NT2/D1 (cell line): Measurements from ENCODE around the gene GRK6.

Experiments used
- DNase-seq: peaks from one replicate; pipeline ENCODE4 v3.0.0-alpha.2; 2011; ENCODE audit warnings: low read depth, low spot score
- H3K27me3 ChIP-seq: 2 replicates; pipeline ENCODE4 v1.6.0; 2011; ENCODE audit warnings: mild to moderate bottlenecking; ENCODE audit not compliant: insufficient read length, insufficient read depth
- H3K36me3 ChIP-seq: 2 replicates; pipeline ENCODE4 v1.6.1; 2011; ENCODE audit warnings: mild to moderate bottlenecking, low read length, mixed read lengths; ENCODE audit not compliant: insufficient read depth, insufficient read length
- H3K4me1 ChIP-seq: 2 replicates; pipeline ENCODE4 v1.5.1; 2011; ENCODE audit not compliant: insufficient read depth, insufficient read length
- H3K4me3 ChIP-seq: 2 replicates; pipeline ENCODE4 v1.5.1; 2011; ENCODE audit warnings: low read depth; ENCODE audit not compliant: insufficient read length
- H3K9ac ChIP-seq: 2 replicates; pipeline ENCODE4 v1.6.0; 2011; ENCODE audit warnings: low read depth; ENCODE audit not compliant: insufficient read length
- H3K9me3 ChIP-seq: 2 replicates; pipeline ENCODE4 v1.5.1; 2011; ENCODE audit warnings: mild to moderate bottlenecking, low read length; ENCODE audit not compliant: insufficient read depth
- SUZ12 ChIP-seq: IDR thresholded peaks from 2 replicates; pipeline ENCODE4 v1.6.1; 2011; ENCODE audit not compliant: insufficient read length, insufficient read depth; ENCODE audit errors: extremely low read depth
- YY1 ChIP-seq: IDR thresholded peaks from 2 replicates; pipeline ENCODE4 v1.6.1; 2011; ENCODE audit not compliant: insufficient read length, insufficient read depth
- ZNF274 ChIP-seq: IDR thresholded peaks from 2 replicates; pipeline ENCODE4 v1.6.1; 2011; ENCODE audit warnings: mild to moderate bottlenecking, low read depth, low read length

GRK6 gene

GRCh38 chr5:177432839-177433657 is 6.6 kb downstream of the GRK6 start:
- TF ChIP-seq ZNF274 = no peak
- TF ChIP-seq YY1 = no peak
- no peak for TF ChIP-seq SUZ12
- Histone ChIP-seq H3K4me1 (peaks cover 15% of the 10 kb centered on the region), H3K4me3 (no peak overlapping the region), H3K9me3 (no peaks in the 10 kb centered on the region), H3K9ac (no peak overlapping the region), H3K36me3 (peaks cover 86% of the 10 kb centered on the region), H3K27me3 (no peaks in the 10 kb centered on the region)
- no peak for DNase-seq

DNA sequence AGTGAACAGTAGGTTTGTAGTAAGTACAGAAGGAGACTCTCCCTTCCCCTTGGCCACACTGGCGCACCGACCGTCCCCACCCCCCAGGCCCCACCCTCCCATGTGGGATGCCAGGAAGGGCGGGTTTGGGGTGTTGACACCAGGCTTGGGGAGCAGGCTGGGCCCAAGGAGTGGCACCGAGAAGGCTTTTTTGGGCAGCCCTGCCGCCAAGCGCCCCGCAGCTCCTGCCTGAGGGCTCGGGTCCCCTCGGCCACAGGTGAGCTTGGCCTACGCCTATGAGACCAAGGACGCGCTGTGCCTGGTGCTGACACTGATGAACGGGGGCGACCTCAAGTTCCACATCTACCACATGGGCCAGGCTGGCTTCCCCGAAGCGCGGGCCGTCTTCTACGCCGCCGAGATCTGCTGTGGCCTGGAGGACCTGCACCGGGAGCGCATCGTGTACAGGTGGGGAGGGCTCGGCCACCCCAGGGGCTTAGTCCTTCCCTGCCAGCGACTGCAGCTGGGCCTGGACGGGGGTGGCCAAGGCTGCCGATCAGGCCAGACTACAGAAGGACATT is 7.3 kb downstream of the GRK6 start:
- peaks cover 89% of the 10 kb centered on the region for H3K36me3 ChIP-seq

GRCh38 chr5:177434437-177434836 is 8.0 kb downstream of the GRK6 start:
- Histone ChIP-seq H3K9ac (no peak overlapping the region), H3K4me1 (peaks cover 4% of the 10 kb centered on the region), H3K27me3 (no peaks in the 10 kb centered on the region), H3K4me3 (no peak overlapping the region), H3K9me3 (no peaks in the 10 kb centered on the region), H3K36me3 (peaks cover 88% of the 10 kb centered on the region)
- no peak for DNase-seq
- TF ChIP-seq ZNF274 (no peak), SUZ12 (no peak), YY1 (no peak)

More for the DNA sequence above, 7.3 kb downstream of the GRK6 start:
- Histone ChIP-seq H3K4me1 (peaks cover 11% of the 10 kb centered on the region), H3K9me3 (no peaks in the 10 kb centered on the region), H3K9ac (no peak overlapping the region), H3K4me3 (no peak overlapping the region), H3K27me3 (no peaks in the 10 kb centered on the region)
- DNase-seq = no peak
- TF ChIP-seq YY1 = no peak
- no peak for TF ChIP-seq SUZ12
- TF ChIP-seq ZNF274 = no peak

DNA sequence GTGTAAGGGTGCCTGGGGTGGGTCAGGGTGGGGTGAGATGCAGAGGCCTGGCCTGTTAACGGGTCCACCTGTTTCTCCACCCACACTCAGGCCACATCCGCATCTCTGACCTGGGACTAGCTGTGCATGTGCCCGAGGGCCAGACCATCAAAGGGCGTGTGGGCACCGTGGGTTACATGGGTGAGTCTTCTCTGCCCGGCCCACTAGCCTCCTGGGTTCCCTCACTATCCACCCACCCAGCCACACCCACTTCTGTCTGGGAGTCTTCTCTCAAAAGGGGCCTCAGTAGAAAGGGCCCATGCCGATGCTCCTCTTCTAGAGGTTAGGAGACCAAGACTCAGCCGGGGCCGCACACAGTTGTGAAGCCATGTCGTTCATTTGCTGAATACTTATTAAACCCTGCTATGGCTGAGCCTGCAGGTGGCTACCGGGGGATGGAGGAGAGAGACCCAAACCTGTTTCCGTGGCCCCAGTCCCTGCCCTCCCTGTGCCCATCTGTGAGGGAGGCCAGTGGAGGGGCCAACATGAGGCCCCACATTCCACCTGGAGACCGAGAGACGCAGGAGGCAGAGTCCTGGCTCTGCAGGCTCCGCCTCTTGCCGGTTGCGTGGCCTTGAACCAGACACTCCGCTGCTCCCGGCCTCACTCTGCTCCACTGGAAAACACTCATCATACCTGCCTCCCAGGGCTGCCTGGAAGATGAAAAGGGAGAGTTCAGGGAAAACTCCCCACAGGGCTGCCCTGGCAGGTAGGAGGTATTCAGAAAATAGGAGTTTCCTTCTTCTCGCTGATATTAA is 8.7 kb downstream of the GRK6 start:
- no peak for DNase-seq
- TF ChIP-seq YY1 (no peak), SUZ12 (no peak), ZNF274 (no peak)
- H3K27me3 ChIP-seq = no peaks in the 10 kb centered on the region
- peaks cover 85% of the 10 kb centered on the region for H3K36me3 ChIP-seq
- H3K9me3 ChIP-seq = no peaks in the 10 kb centered on the region
- H3K9ac ChIP-seq = no peak overlapping the region
- peaks cover 2% of the 10 kb centered on the region for H3K4me1 ChIP-seq
- H3K4me3 ChIP-seq = no peak overlapping the region

GRCh38 chr5:177435847-177436536 is 9.5 kb downstream of the GRK6 start:
- H3K36me3 ChIP-seq = peaks cover 85% of the 10 kb centered on the region
- DNase-seq = no peak
- H3K4me3 ChIP-seq = no peak overlapping the region
- TF ChIP-seq ZNF274 (no peak), SUZ12 (no peak), YY1 (no peak)
- H3K27me3 ChIP-seq = no peaks in the 10 kb centered on the region
- H3K9me3 ChIP-seq = no peaks in the 10 kb centered on the region
- H3K4me1 ChIP-seq = peaks cover 7% of the 10 kb centered on the region
- H3K9ac ChIP-seq = no peak overlapping the region

DNA sequence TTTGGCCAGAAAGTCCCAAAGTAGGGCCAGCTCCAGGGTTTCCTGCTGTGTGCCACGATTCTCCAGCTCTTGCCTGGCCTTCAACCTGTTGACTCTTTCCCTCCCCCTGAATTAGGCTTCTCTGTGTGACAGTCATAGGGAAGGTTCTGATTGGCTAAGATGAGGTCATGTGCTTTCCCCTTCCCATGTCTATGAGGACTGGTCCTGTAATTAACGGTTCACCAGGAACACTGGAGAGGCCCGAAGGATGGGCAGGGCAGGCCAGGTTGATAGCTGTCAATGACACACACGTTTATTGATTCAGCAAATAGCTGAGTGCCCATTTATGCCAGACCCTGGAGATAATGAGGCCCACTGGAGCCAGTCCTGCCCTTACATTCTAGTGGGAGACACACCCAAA is 11.1 kb downstream of the GRK6 start:
- Histone ChIP-seq H3K4me3 (no peak overlapping the region), H3K9me3 (no peaks in the 10 kb centered on the region), H3K9ac (no peak overlapping the region), H3K27me3 (no peaks in the 10 kb centered on the region), H3K4me1 (peaks cover 15% of the 10 kb centered on the region), H3K36me3 (peaks cover 85% of the 10 kb centered on the region)
- no peak for DNase-seq
- TF ChIP-seq ZNF274 = no peak

DNA sequence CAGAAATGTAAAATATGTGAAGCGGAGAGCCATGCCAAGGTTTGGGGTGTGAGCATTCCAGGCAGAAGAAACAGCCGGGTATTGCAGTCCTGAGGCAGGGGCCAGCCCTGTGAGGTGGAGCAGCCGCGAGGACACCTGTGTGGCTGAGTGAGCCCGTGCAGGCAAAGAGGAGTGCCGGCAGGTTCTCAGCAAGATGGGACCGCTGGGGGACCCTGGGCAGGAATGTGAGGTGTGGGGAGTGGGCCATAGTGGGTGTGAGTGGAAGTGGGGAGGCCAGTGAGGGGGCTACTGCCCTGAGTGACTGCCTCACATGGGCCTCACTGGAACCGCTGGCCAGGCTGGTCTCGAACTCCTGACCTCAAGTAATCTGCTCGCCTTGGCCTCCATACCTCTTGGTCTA is 12.0 kb downstream of the GRK6 start:
- H3K36me3 ChIP-seq = peaks cover 84% of the 10 kb centered on the region
- no peak overlapping the region for H3K4me3 ChIP-seq
- peaks cover 15% of the 10 kb centered on the region for H3K4me1 ChIP-seq
- TF ChIP-seq YY1 = no peak
- no peaks in the 10 kb centered on the region for H3K27me3 ChIP-seq
- no peaks in the 10 kb centered on the region for H3K9me3 ChIP-seq
- no peak overlapping the region for H3K9ac ChIP-seq
- DNase-seq = no peak
